Suprapubic skin (tissue), 4 donors: Measurements from ENCODE around the gene RAB3A. TPM values are rescaled to one million over a fixed set of nuclear protein-coding genes. Genes with fewer than 3 reads are reported as not detected.

Experiments used
- DNase-seq, 2 donors: peaks; one replicate each; pipeline ENCODE4 v3.0.0-alpha.2; 2019; ENCODE audit warnings: low spot score in 2 of 2
- H3K27ac ChIP-seq: fragments of 200-600 bp; sonication (generic); one replicate; pipeline ENCODE4 v1.5.1; 2019
- H3K27me3 ChIP-seq: fragments of 200-600 bp; sonication (generic); one replicate; pipeline ENCODE4 v1.5.1; 2019
- H3K36me3 ChIP-seq: fragments of 200-600 bp; sonication (generic); one replicate; pipeline ENCODE4 v1.5.1; 2019
- H3K4me1 ChIP-seq: fragments of 200-600 bp; sonication (generic); one replicate; pipeline ENCODE4 v1.5.1; 2019
- H3K4me3 ChIP-seq: fragments of 200-600 bp; sonication (generic); one replicate; pipeline ENCODE4 v1.5.1; 2019; ENCODE audit warnings: mild to moderate bottlenecking
- H3K9me3 ChIP-seq: fragments of 200-600 bp; sonication (generic); one replicate; pipeline ENCODE4 v1.5.1; 2019
- CTCF ChIP-seq, 2 donors: fragments of 200-600 bp in 1 of 2; fragments of 450-650 bp in 1 of 2; sonication (generic) in 1 of 2; IDR thresholded peaks; one replicate each; pipeline ENCODE4 v1.5.1; 2016 to 2019; ENCODE audit warnings: antibody characterized with exemption in 2 of 2, mild to moderate bottlenecking in 1 of 2, moderate library complexity in 1 of 2
- EP300 ChIP-seq: sonication (generic); formaldehyde crosslinking; IDR thresholded peaks from one replicate; pipeline ENCODE4 v1.6.1; 2017; ENCODE audit warnings: antibody characterized with exemption
- POLR2A ChIP-seq, 2 donors: fragments of 450-650 bp; IDR thresholded peaks; one replicate each; pipeline ENCODE4 v1.6.1; 2017; ENCODE audit warnings: antibody characterized with exemption in 2 of 2, mild to moderate bottlenecking in 2 of 2, moderate library complexity in 2 of 2
- POLR2AphosphoS5 ChIP-seq, 3 donors: sonication (generic); formaldehyde crosslinking; IDR thresholded peaks; one replicate each; pipeline ENCODE4 v1.6.1; 2017; ENCODE audit warnings: antibody characterized with exemption in 3 of 3
- WGBS: methylation state at CpG from one replicate; pipeline ENCODE4 v1.1.5; 2018; 5-methylcytosine and 5-hydroxymethylcytosine counted together
- total RNA-seq, 4 donors: library from RNA; depleted of rRNA; stranded (reverse); fragments of >200 nt; gene quantifications; one replicate each; pipeline ENCODE4 v1.1.0, GENCODE V29; 2016

The RAB3A gene
- total RNA-seq, 4 donors from 2014 or later = 1.9 to 5.3 (median 1.9) TPM

DNA sequence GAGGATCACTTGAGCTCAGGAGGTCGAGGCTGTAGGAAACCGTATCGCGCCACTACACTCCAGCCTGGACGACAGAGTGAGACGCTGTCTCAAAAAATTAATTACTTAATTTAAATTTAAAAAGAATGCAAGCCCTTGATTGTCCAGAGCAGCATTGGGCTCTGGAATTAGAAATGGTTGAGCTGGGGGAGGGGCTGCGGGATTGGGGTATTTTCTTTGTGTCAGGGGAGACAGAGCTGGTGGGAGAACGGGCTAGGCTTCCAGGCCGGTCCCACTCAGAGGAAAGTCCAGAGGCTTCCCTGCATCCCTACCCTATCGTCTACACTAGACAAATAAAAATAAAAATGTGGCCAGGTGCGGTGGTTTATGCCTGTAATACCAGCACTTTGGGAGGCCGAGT, 2.2 kb upstream of the RAB3A start:
- Histone ChIP-seq H3K36me3 (no peaks in the 10 kb centered on the region), H3K4me3 (no peak overlapping the region), H3K27ac (no peak overlapping the region), H3K9me3 (no peaks in the 10 kb centered on the region), H3K4me1 (peaks cover 27% of the 10 kb centered on the region), H3K27me3 (no peaks in the 10 kb centered on the region)
- no peak for DNase-seq
- WGBS = 81% methylated on average over 12 of the region's 12 CpGs
- TF ChIP-seq EP300 (no peak), CTCF (IDR thresholded peaks at IDR 0.05) (no peak), POLR2AphosphoS5 (IDR thresholded peaks at IDR 0.05) (no peak), POLR2A (IDR thresholded peaks at IDR 0.05) (no peak)

- TF ChIP-seq CTCF (IDR thresholded peaks at IDR 0.05) = no peak
- no peak for TF ChIP-seq POLR2A (IDR thresholded peaks at IDR 0.05)
- TF ChIP-seq POLR2AphosphoS5 (IDR thresholded peaks at IDR 0.05) = no peak
- no peak for TF ChIP-seq EP300
- peak; percentile 91 to 92 for DNase-seq
- no peaks in the 10 kb centered on the region for H3K27me3 ChIP-seq
- peak overlapping the region; percentile 94 for H3K27ac ChIP-seq
- peak overlapping the region; percentile 58 for H3K4me3 ChIP-seq
- no peaks in the 10 kb centered on the region for H3K36me3 ChIP-seq
- H3K9me3 ChIP-seq = no peaks in the 10 kb centered on the region
- WGBS = 10% methylated on average over 34 of the region's 36 CpGs
- peaks cover 27% of the 10 kb centered on the region for H3K4me1 ChIP-seq
Measured at GRCh38 chr19:18205200-18205892, 1.5 kb upstream of the RAB3A start.

DNA sequence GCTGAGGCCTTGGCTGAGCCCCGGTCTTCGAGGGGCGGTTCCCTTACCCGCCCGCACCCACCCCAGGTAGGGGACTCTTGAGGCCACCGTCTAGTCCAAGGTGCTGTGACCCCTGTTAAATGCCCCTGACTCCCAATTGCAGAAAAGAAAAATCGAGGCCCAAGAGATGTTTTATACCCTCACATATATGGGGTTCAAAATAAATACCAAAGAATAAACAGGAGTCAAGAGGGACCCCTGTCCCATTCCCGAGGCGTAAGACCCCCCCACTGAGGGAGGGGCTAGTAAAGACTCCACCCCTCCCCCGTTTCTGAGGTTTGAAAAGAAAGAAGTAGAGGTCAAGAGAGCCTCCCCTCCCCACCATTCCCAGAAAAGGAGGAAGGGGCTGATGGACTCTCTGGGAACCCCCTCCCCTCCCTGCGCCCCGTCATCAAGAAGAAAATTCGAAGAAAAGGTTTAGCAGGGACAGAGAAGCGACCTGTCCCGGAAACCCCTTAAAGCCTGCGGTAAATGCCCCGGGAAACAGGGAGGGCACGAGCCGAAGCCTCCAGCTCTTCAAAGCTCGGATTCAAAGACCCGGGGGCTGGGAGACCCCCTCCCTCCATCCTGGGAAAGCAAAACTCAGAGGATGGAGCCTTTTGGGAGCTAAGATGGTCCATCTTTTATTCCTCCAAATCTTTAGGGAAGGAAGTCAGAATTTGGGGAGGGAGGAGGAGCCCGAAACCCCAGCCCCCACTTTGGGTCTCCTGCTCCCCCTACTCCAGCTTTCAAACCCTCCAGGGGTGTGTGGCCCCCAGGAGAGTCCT, 755 bp upstream of the RAB3A start:
- Histone ChIP-seq H3K4me1 (peaks cover 27% of the 10 kb centered on the region), H3K9me3 (no peaks in the 10 kb centered on the region), H3K27me3 (no peaks in the 10 kb centered on the region), H3K4me3 (peak overlapping the region; percentile 58), H3K36me3 (no peaks in the 10 kb centered on the region), H3K27ac (peak overlapping the region; percentile 94)
- no peak for TF ChIP-seq POLR2A (IDR thresholded peaks at IDR 0.05)
- no peak for TF ChIP-seq POLR2AphosphoS5 (IDR thresholded peaks at IDR 0.05)
- TF ChIP-seq EP300 = no peak
- TF ChIP-seq CTCF (IDR thresholded peaks at IDR 0.05) = no peak
- peak in 1 of 2 donors; percentile 84 for DNase-seq
- 0% methylated on average over 17 of the region's 22 CpGs for WGBS

GRCh38 chr19:18203408-18203862, 407 bp downstream of the RAB3A start:
- H3K36me3 ChIP-seq = peaks cover 6% of the 10 kb centered on the region
- H3K4me3 ChIP-seq = peak overlapping the region; percentile 58
- peak overlapping the region; percentile 34 for H3K27ac ChIP-seq
- peaks cover 27% of the 10 kb centered on the region for H3K4me1 ChIP-seq
- DNase-seq = peak in 1 of 2 donors; percentile 78
- H3K9me3 ChIP-seq = no peaks in the 10 kb centered on the region
- H3K27me3 ChIP-seq = no peaks in the 10 kb centered on the region
- TF ChIP-seq POLR2A (IDR thresholded peaks at IDR 0.05) (no peak), POLR2AphosphoS5 (IDR thresholded peaks at IDR 0.05) (no peak), EP300 (no peak), CTCF (IDR thresholded peaks at IDR 0.05) (no peak)
- WGBS = under 1% methylated on average over 26 of the region's 38 CpGs
